ENCODE data around the gene ALDH3A2. TPM values are rescaled to one million over a fixed set of nuclear protein-coding genes. Genes with fewer than 3 reads are reported as not detected.

ALDH3A2 gene
- total RNA-seq, 1 experiment from 2014 or later = 81.8 TPM

DNA sequence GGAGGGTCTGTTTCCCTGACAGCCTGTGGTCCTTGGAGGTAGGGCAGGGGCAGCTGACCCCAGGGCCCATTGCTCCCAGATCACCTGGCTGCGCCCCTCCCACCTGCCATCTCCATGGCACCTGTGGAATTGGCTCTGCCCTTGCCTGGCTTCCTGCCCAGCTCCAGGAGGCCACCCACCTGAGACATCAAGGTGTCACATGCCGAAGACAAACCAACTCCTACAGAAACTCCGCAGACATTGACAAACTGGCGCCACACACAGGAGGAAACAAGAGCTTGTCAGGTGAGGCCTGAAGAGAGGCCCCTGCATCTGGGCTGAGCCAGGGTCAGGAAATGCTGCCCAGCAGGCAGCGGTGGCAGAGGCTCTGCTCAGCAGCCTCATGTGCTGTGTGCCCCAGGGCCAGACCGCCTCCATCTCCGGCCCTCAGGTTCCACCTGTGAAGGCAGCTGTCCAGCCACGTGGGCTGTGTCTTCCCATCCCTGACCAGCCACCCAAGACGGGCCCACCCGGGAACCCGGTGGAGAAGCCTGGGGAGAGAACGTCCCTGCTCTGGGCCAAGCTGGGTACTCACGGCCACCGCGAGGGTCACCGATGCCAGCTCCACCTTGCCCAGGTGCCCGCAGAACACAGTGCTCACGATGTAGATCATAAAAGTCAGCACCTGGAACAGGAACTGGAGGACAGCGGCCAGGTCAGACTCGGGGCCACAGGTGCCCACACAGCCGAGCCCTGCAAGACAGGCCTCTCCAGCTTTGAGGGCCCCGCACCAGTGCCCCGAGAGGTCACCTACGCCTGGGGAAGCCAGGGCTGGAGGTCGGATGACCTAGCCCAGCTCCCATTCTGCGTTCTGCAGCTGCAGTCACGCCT, 66.2 kb downstream of the ALDH3A2 start:
- DNase-seq (ENCODE audit: low read depth) = no peak

DNA sequence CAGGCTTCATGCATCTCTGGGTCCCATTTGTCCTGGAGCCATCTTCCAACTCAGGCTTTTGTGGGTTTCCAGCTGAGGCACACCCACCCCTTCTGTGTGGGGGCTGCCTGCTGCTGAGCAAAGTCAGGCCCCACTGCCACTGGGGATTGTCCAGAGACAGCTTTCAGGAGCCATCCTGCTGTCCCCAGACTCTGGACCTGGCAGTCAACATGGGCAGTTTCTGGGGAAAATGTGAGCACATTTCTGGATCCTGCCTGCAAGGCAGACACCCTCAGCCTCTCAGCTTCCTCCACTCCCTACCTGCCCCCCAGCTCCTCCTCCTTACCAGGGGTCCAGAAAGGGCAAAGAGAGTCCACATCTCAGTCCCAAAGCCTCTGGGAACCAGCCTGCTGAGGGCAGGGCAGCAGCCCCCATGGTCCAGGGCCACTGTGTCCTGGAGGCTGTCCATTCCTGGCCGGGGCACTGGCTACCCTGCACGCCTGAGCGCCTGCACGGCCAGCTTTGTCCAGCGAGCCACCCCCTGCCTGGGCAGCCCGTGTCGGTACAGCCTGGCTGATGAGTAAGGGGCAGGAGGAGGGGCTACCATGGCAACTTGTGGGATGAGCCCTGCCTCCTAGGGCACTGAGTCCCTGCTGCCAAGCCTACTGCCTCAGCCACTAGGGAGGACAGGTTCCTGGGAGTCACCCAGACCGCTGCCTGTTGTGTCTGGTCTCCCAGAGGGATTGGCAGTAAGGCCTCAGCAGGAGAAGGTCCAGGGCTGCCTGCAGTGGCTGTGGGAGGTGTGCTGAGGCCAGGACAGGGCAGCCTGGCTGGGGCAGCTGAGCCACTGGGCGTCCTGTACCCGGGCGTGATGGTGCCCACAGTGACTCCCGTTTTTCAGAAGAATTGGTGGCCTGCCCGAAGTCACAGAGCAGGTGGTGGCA, 67.8 kb downstream of the ALDH3A2 start, which contains the start of gene SLC47A2:
Gene SLC47A2, minus strand, starts transcription at position 477 of the 923 bp plus-strand sequence. Its CDS starts 29 bp downstream, at position 448.
- DNase-seq (ENCODE audit: low read depth) = peak; percentile 31

DNA sequence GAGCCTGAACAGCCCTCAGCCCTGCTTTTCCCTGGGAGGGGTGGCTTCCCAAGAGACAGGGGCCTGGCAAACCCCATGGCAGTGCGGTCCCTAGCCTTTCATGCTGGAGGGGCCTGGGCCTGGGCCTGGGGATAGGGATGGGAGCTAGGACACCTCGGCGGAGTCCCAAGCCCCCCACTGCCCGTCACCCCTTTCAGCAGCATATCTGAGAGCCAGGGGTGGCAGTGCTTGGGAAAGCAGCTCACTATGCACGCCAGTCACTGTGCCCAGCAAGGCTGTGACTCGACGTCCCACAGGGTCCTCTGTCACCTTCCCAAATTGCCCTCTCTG, 68.4 kb downstream of the ALDH3A2 start:
- DNase-seq (ENCODE audit: low read depth) = no peak

DNA sequence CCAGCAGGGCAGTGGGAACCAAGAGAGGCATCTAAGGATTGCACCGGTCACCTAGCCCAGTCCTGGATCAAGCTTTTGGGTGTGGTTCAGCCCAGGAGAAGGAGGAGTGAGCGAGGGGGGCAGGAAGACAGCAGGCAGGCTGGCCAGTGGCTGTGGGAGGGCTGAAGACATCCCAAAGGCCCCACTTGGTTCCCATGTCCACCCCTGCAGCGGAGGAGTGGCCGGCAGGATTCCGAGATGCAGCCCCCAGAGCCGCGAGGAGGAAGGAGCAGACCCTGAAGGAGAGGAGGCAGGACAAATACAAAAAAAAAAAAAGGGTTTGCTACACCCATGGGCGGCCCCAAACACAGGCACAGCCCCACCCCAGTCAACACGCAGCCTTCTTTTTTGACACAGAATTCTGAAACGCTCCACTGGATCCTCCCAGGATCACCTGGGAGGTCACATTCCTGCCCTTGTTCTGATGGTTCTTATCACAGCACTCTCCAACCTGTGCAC, 68.9 kb downstream of the ALDH3A2 start:
- DNase-seq (ENCODE audit: low read depth) = no peak

DNA sequence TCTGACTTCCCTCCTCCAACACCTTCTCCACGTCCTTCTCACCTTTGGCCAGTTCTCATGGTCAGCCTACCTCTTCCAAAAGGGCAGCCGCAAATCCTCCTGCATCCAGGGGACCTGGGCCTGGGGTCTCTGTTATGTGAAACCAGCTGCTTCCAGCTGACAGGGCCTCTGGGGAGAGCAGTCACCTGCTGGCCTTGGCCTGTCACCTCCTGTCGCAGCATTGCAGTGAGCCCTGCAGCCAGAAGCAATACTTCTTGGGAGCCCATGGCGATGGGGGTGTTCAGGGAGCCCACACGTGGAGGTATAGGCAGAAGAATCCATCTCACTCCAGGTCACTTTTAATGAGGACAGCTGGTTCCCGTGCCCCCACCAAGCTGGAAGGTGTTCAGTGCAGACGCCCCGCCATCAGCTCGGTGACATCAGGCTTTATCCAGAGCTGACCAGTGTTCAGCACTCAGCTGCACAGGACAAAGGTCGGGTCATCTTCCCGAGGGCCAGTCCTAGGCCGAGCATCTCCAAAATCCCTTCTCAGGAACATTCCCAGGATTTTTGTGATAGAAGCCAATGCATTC, 69.6 kb downstream of the ALDH3A2 start:
- no peak for DNase-seq (ENCODE audit: low read depth)

DNA sequence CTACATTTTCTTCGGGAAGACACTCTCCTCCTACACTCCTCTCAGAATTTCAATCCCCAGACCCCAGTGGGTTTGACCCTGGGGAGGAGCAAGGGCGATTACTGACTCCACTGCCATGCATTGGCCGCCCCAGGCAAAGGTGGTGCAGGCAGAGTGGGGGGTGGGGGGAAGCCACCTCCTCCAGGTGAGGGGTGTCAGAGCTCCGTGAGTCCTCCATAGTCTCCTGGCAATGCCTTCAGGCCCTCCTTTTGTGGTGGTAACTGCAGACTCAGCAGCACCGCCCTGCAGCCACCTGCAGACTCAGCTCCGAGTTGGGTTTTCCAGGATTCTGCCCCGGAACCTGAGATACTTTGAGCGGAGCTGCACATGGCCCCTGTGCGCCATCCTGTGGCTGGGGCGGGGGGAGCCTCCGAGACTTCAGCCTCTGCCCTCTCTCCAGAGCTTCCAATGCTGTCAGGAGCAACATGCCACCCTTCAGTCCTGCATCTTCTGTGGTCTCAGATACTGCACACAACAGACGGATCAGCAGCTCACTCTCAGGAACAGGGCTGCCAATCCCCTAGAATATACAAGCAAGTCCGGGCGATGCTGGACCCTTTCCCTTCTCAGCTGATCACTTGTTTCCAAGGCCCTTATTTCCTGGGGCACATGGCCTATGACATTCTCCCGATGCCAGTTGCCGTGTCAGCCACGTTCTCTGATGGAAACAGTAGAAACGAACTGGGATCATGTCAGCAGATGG, 70.2 kb downstream of the ALDH3A2 start:
- no peak for DNase-seq (ENCODE audit: low read depth)

DNA sequence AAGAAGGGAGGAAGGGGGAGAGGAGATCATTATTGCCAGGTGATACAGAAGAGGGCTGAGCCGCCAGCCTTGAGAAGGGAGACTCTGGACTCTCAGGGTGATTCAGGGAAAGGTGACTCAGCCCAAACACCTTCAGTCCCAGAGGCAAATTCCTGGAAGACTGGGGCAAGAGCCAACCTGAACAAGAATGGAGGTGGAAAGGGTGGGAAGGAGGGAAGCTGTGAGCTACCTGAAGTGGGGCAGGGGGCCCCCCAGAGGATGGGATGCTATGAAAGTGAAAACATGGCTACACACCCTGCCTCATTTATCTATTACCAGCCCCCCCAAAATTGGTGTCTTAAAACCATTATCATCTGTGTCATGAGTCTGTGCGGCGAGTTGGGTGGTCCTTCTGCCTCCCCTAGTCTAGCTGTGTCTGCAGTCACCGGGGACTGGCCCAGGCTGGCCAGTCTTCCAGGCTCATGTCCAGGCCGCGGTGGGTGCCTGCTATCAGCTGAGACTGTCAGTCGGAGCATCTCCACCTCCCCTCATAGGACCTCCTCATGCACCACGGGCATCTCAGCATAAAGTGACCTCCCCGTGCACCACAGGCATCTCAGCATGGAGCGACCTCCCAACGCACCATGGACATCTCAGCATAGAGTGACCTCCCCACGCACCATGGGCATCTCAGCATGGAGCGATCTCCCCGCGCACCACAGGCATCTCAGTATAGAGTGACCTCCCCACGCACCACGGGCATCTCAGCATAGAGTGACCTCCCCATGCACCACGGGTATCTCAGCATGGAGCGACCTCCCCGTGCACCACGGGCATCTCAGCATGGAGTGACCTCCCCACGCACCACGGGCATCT, 71.0 kb downstream of the ALDH3A2 start:
- peak; percentile 44 for DNase-seq (ENCODE audit: low read depth)

DNA sequence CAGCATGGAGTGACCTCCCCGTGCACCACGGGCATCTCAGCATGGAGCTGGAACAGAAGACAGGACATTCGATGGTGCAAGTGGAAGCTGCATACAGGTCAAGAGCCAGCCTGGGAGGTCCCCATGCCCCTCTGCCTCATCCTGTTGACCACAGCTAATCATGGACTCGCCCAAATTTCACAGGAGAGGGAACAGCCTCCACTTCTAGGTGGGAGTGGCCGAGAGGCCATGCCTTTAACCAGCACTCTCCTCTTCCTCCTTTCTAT, 71.6 kb downstream of the ALDH3A2 start:
- no peak for DNase-seq (ENCODE audit: low read depth)

DNA sequence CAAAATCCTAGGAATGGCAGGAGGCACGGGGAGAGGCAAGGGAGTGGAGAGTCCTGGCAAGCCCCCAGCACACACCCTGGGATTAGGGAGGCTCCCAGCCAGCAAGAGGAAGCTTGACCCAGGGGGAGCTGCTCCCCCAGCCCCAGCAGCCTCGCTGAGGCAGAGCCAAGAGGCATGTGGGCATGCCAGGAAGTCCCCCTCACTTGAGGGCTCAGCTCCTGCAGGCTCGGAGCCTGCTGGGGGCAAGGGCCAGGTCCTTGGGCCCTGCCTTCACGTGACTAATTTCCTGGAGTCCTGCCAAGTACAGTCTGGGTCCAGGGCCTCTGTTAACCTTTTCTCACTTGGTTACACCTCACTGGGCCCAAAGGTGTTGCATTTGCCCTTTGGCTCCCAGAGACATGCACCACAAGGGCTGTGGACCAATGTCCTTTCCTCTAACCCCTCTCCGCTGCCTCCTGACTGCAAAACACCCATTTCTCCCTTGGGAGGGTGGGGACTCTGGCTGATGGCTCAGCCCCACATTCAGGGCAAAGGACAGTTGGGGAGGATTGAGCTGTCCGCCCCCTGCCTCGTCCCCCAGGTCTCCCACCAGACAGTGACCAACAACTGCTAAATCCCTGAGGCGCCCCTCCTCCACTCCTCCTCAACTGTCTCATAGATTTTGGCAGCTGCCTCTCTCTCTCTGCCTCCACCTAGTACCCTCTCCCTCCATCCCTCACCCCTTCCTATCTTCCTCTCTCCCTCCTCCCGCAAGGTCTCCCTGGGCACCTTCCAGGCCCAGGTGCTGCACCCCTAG, 72.3 kb downstream of the ALDH3A2 start:
- DNase-seq (ENCODE audit: low read depth) = no peak

DNA sequence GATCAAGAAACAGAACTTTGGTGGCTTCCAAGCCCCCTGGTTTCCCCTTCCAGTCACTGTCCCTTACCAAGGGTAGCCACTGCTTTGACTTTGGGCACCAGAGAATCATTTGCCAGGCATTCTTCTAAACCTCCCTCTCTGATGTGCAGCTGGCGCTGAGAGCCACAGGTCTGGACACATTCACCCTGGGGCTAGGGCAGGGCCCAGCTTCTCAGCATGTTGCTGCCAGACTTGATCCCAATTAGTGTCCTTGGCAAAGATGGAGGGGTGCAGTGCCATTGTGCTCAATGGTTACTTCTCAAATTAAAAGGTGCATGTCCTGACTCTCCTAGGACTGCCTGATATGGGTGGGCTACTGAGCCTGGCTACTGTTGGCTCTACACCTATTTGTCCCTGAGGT, 75.4 kb downstream of the ALDH3A2 start:
- DNase-seq (ENCODE audit: low read depth) = peak; percentile 12

DNA sequence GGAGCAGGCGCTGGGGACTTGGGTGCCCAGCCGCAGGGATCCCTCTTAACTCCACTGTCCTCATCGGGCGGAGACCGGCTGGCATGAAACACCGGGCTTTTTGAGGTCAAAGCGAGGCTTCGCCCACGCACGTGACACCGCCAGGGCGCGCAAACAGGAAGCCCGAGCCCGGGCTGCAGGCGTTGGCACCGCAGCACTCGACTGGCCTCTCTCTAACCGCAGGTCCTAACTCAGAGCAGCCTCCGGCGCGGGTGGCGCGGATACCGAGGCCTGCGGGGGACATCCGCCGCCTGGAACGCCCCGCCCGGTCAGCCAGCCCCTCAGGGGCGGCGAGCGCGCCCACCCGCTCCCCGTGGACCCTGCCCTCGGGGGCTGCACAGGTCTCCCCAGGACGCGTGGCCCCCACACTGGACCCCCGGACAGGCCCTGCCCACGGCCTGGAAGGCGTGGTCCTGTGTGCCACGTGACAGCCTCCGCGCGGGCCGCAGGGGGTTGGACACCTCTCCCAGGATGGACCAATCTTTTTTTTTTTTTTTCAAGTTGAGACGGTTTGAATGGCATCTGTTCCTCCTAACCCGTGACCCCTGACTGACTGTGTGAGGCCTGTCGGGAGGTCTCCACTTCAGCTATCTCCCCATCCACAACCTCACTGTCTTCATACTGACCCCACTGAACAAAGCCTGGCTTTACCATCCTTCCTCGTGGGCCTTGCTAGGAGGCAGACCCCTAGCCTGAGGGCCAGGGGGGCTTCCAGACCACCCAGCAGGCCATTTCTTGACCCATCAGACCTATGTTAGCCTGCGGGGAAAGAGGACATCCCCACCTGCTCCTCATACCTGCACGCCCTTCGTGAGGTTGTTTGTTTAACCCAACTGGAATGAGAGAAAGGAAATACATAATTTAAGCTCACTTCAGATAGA, 76.2 kb downstream of the ALDH3A2 start:
- DNase-seq (ENCODE audit: low read depth) = no peak

DNA sequence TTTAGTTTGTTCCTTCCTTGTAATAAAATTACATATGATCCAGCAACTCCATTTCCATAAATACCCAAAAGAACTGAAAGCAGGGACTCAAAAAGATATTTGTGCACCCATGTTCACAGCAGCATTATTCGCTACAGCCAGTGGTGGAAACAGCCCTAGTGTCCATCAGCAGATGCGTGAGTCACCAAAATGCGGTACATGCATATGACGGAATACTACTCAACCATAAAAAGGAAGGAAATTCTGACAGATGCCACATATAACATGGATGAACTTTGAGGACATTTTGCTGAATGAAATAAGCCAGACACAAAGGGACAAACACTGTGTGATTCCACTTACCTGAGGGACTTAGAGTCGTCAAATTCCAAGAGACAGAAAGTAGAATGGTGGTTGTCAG, 76.9 kb downstream of the ALDH3A2 start:
- no peak for DNase-seq (ENCODE audit: low read depth)

DNA sequence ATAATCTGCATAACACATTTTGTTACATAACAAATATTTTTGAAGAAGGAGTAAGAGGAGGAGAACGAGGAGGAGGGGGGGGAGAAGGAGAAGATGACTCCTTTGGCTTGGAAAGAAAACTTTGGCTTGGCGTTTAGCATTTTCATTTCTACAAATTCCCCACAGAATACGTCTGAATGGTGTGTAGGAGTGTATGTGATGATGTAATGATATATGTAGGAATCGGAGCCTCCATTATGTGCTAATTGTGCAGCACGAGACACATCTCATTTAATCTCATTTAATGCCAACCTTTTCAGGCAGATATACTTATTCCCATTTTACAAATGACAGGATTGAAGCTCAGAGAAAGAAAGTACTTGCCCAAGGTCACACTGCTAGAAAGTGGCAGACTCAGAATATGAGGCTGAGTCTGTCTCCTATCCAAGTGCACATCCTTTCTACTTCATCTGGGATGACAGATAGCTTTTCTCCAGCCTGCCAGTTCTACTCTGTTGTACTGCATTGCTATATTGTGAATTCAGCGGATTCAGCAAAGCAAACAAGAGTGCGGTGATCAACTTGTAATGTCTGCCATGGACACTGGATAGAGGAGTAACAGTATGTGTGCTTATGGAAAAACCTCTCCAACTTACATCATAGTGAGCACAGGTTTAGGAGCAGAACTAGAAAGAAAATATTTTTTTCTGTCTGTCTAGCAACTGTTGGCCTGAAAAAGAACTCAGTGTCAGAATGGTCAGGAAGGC, 78.3 kb downstream of the ALDH3A2 start:
- no peak for DNase-seq (ENCODE audit: low read depth)

Other genes with a start within 250 kb of the ALDH3A2 start
- 0.39 TPM in 1 of 2 replicates, not detected in the other for gene RNF112, start 237.5 kb upstream of the ALDH3A2 start, total RNA-seq (2014; rRNA removed; shearing (Covaris generic))
- 0.02 TPM in 1 of 2 replicates, not detected in the other for gene SLC47A1, start 114.9 kb upstream of the ALDH3A2 start, total RNA-seq (2014; rRNA removed; shearing (Covaris generic))
- not detected in 2 replicates for gene SLC47A2, start 67.8 kb downstream of the ALDH3A2 start, total RNA-seq (2014; rRNA removed; shearing (Covaris generic))
- gene ALDH3A1, start 99.5 kb downstream of the ALDH3A2 start, total RNA-seq (2014; rRNA removed; shearing (Covaris generic)) = not detected in 2 replicates
- gene ULK2, start 219.2 kb downstream of the ALDH3A2 start, total RNA-seq (2014; rRNA removed; shearing (Covaris generic)) = 2.5 and 10.0 TPM in 2 replicates

Data from M059J (cell line).